Left ventricle myocardium superior (tissue), 1 donor: ENCODE measurements around the gene KLHL40. TPM values are rescaled to one million over a fixed set of nuclear protein-coding genes. Genes with fewer than 3 reads are reported as not detected.

Experiments used
- ATAC-seq: fragments of 200-7000 bp; cut with Tn5 transposase; one replicate; pipeline ENCODE4 v1.9.1; 2020; ENCODE audit warnings: mild to moderate bottlenecking, moderate library complexity
- DNase-seq: peaks from one replicate; pipeline ENCODE4 v3.0.0-alpha.2; 2020
- intact Hi-C: fragments of 100-400 bp; cut with micrococcal nuclease; formaldehyde crosslinking; loops from one replicate; pipeline ENCODE4 v1.11.0; 2022
- total RNA-seq: library from RNA; stranded (reverse); fragmentation: NEBNext Ultra II Directional; extraction: Animal tissue kit (Norgen Biotek cat#: 25700); gene quantifications from one replicate; pipeline ENCODE4 v1.2.1, GENCODE V29; 2021
- donor health status: DM: no; HTN: yes; CAD: no; lungs with severe emphysema.

The KLHL40 gene
- total RNA-seq, 1 donor from 2014 or later, result 0.12 TPM

DNA sequence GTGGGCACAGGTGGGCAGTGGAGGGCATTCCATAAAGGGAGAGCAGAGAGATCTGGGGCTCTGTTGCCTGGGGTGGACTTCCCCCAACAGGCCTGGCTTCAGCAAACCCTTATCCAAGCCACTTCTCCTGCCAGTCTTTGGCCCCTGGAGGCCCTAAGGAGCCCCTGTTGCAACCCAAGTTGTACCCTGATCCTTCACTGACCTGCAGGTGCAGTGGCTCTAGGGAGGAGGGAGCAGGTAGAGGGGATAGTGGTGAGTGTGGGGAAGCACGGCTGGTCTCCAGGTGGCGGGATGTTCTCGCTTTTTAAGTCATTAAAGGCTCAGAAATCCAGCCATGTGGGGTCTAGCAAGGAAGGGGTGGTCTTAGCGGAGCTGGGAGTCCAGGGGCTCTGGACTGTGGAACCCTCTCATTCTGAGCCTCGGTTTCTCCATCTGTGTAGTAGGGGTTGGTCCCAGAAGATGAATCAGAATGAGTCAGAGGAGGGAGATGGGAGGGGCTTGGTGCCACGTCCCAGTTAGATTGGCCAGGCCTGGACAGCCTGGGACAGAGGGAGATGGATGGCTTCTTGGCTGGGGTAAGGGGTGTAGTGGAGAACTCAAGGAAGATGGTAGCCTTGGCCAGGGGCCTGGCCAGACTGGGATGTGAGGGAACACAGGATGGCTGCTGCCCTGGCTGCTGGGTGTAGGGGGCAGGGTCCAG, 29.2 kb upstream of the KLHL40 start:
- ATAC-seq, result no peak
- DNase-seq, result peak; percentile 33
- intact Hi-C loops, result no loop called here

GRCh38 chr3:42656680-42657610, 28.4 kb upstream of the KLHL40 start:
- ATAC-seq, result no peak
- intact Hi-C loops, result no loop called here
- DNase-seq, result peak; percentile 26

GRCh38 chr3:42657675-42658074, 27.7 kb upstream of the KLHL40 start:
- ATAC-seq (no peak), DNase-seq (no peak)
- intact Hi-C loops, result no loop called here

GRCh38 chr3:42658091-42658770, 27.1 kb upstream of the KLHL40 start:
- no peak for ATAC-seq
- peak; percentile 35 for DNase-seq
- intact Hi-C loops, result no loop called here

DNA sequence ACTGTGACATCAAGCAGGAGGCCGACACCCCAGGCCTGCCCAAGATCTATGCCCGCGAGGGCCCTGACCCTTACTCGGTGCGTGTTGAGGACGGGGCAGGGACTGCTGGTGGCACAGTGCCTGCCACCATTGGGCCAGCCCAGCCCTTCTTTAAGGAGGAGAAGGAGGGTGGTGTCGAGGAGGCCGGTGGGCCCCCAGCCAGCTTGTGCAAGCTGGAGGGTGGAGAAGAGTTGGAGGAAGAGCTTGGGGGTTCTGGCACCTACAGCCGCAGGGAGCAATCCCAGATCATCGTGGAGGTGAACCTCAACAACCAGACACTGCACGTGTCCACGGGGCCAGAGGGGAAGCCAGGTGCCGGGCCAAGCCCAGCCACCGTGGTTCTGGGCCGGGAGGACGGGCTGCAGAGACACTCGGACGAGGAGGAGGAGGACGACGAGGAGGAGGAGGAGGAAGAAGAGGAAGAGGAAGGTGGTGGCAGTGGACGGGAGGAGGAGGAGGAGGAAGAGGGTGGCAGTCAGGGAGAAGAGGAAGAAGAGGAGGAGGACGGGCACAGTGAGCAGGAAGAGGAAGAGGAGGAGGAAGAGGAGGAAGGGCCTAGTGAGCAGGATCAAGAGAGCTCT, 26.5 kb upstream of the KLHL40 start:
- intact Hi-C loops, result no loop called here
- DNase-seq (peak; percentile 35), ATAC-seq (no peak)

- DNase-seq, result peak; percentile 52
- intact Hi-C loops, result no loop called here
- ATAC-seq, result peak; percentile 4
These were observed 25.7 kb upstream of the KLHL40 start for GRCh38 chr3:42659451-42660130.

GRCh38 chr3:42660131-42660715, 25.1 kb upstream of the KLHL40 start:
- intact Hi-C loops, result no loop called here
- peak; percentile 81 for DNase-seq

GRCh38 chr3:42660898-42661297, 24.4 kb upstream of the KLHL40 start:
- ATAC-seq (peak; percentile 50), DNase-seq (peak; percentile 62)
- intact Hi-C loops, result no loop called here

More at GRCh38 chr3:42660131-42660715, 25.1 kb upstream of the KLHL40 start:
- peak; percentile 39 for ATAC-seq

DNA sequence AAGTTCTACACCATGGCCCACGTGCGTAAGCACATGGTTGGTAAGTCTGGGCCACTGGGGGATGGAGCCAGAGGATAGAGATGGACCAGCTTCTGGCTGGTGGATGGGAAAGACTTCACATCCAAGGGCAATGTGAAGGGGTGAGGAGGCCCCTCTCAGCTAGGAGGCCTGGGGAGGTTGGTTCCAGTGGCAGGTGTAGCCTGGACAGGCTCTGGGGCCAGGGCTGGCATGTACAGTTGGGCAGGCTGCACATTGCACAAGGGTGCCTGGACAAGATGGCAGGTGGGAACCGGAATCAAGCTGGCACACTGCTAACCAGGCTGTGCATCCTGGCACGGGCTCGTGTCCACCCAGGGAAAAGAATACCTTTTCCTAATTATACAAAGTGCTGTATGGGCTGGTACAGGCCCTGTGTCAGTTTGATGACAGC, 23.7 kb upstream of the KLHL40 start:
- ATAC-seq, result no peak
- peak; percentile 28 for DNase-seq
- intact Hi-C loops, result no loop called here

GRCh38 chr3:42662037-42662812, 23.1 kb upstream of the KLHL40 start:
- intact Hi-C loops, result no loop called here
- no peak for DNase-seq
- no peak for ATAC-seq

GRCh38 chr3:42662813-42663535, 22.4 kb upstream of the KLHL40 start:
- intact Hi-C loops, result no loop called here
- no peak for ATAC-seq

DNA sequence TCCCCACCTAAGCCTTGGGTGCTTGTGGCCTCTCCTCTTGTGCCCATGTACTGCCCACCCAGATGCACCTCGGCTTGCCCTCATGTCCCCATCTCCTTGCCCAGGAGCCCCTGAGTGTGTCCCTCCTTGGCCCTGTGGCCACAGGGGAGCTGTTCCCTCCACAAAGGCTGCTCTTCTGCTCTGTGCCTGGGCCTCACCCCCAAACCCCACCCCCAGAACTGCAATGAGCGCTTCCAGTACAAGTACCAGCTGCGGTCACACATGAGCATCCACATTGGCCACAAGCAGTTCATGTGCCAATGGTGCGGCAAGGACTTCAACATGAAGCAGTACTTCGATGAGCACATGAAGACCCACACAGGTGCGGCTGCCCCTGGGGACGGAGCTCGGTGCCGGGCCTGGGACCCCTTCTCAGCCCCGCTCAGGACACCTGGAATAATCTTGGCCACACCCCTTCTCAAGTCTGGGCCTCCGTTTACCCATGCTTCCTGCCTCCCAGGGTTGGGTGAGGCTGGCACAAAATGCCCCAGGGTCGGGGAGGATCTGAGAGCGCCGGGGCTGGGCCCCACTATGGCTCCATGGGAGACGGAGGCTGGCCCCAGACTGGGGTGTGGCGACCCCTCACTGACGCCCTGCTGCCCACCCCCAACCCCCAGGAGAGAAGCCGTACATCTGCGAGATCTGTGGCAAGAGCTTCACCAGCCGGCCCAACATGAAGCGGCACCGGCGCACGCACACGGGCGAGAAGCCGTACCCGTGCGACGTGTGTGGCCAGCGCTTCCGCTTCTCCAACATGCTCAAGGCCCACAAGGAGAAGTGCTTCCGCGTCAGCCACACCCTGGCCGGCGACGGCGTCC, 21.5 kb upstream of the KLHL40 start:
- DNase-seq, result peak; percentile 37
- no peak for ATAC-seq
- intact Hi-C loops, result no loop called here

More at GRCh38 chr3:42662813-42663535, 22.4 kb upstream of the KLHL40 start:
- no peak for DNase-seq

GRCh38 chr3:42664438-42664803, 20.9 kb upstream of the KLHL40 start:
- no peak for DNase-seq
- ATAC-seq, result no peak
- intact Hi-C loops, result no loop called here

DNA sequence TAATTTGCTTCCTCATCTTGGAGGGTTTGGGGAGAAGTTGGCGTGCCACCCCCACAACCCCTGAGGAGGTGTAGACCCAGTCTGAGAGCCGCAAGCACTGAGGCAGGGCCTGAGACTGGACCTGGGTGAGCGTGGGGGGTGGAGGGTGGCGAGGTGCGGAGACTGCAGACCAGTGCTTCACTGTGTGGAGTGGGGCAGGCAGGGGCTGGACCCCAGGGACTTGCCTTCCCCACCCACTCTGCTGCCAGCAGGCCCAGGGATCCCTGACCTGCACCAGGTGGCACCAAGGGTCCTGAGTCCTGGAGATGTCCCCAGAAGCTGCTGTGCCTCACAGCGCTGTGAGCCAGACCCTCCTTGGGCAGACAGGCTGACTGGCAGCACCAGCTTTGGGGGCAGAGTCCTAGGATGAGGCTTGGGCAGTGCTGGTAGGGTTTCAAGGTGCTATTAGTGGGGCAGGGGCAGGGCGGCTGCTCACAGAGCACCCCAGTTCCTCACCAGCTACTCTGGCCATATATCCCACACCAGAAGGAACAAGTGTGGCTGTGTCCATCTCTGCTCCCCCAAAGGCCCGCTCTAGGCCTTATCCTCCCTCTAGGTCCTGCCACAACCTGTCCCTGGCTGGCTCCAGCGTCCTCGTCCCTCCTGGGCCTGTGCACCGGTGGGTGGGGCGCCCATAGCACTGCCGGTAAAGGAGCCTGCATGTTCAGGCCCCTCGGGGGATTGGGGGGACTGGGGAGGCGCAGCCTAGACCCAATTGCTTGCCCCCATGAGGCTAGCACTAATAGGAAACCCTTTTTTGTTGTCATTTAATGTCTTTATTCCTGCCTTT, 20.1 kb upstream of the KLHL40 start:
- intact Hi-C loops, result no loop called here
- no peak for ATAC-seq
- DNase-seq, result no peak

DNA sequence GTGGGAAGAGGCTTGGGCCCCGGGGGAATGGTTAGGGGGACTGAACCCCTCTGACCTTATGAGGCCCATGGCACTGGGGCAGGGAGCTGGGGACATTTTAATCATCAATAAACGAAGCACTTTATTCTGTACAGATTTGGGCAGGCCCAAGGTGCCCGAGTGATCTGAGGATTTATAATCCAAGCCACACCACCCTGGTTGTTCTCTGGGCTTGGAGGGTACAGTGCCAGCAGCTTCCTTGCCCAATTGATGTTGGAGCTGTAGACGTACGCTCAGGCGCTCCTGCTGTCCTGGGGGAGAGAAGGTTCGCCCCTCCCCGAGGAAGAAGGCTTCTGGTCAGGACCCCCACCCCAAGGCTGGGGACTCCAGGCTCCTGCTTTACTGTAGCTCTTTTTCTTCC, 19.3 kb upstream of the KLHL40 start:
- ATAC-seq (peak; percentile 5), DNase-seq (no peak)
- intact Hi-C loops, result no loop called here
